GF-D8 (cell line): ENCODE results near the gene DCC.

ENCODE experiments used
- DNase-seq: peaks from one replicate; lab custom pipeline; 2025; lab: John Stamatoyannopoulos, UW

Gene DCC

GRCh38 chr18:52824126-52824525 is 484.1 kb downstream of the DCC start:
- DNase-seq: no peak

GRCh38 chr18:52826994-52827393 is 487.0 kb downstream of the DCC start:
- DNase-seq: no peak

- DNase-seq: no peak
Observed at GRCh38 chr18:52829320-52829719, 489.3 kb downstream of the DCC start.

GRCh38 chr18:52829876-52830405 is 489.9 kb downstream of the DCC start:
- no peak for DNase-seq

GRCh38 chr18:52844323-52844722 is 504.3 kb downstream of the DCC start:
- DNase-seq: no peak

- DNase-seq: no peak
Observed at GRCh38 chr18:52845036-52845435, 505.0 kb downstream of the DCC start.

- no peak for DNase-seq
Observed at GRCh38 chr18:52850031-52850560, 510.1 kb downstream of the DCC start.

GRCh38 chr18:52861558-52861957 is 521.6 kb downstream of the DCC start:
- no peak for DNase-seq

GRCh38 chr18:52869349-52869923 is 529.4 kb downstream of the DCC start:
- DNase-seq: no peak

- no peak for DNase-seq
Observed at GRCh38 chr18:52869942-52870907, 530.2 kb downstream of the DCC start.

- no peak for DNase-seq
Observed at GRCh38 chr18:52874774-52875173, 534.8 kb downstream of the DCC start.

GRCh38 chr18:52875725-52876124 is 535.7 kb downstream of the DCC start:
- DNase-seq: no peak

- no peak for DNase-seq
Observed at GRCh38 chr18:52888014-52888413, 548.0 kb downstream of the DCC start.

- DNase-seq: no peak
Observed at GRCh38 chr18:52894801-52895200, 554.8 kb downstream of the DCC start.

GRCh38 chr18:52897611-52898484 is 557.9 kb downstream of the DCC start:
- DNase-seq: no peak

GRCh38 chr18:52898485-52899058 is 558.6 kb downstream of the DCC start:
- DNase-seq: no peak

GRCh38 chr18:52902188-52902587 is 562.2 kb downstream of the DCC start:
- no peak for DNase-seq

GRCh38 chr18:52903857-52904256 is 563.9 kb downstream of the DCC start:
- DNase-seq: no peak

GRCh38 chr18:52907543-52908308 is 567.7 kb downstream of the DCC start:
- no peak for DNase-seq

- DNase-seq: no peak
Observed at GRCh38 chr18:52914148-52914547, 574.2 kb downstream of the DCC start.

- no peak for DNase-seq
Observed at GRCh38 chr18:52920665-52921064, 580.7 kb downstream of the DCC start.
